ENCODE results near the gene HNRNPM.

The HNRNPM gene

GRCh38 chr19:8490873-8491272, 46.1 kb downstream of the HNRNPM start:
- Histone ChIP-seq H3K9ac (no peak overlapping the region), H3K27me3 (ENCODE audit: insufficient read depth, low read depth) (no peaks in the 10 kb centered on the region)
- TF ChIP-seq CTCF (conservative IDR thresholded peaks at IDR 0.05; ENCODE audit: low read depth, low read length), result no peak

GRCh38 chr19:8491574-8491973, 46.8 kb downstream of the HNRNPM start:
- TF ChIP-seq CTCF (conservative IDR thresholded peaks at IDR 0.05; ENCODE audit: low read depth, low read length), result no peak
- Histone ChIP-seq H3K9ac (no peak overlapping the region), H2AFZ (ENCODE audit: low read depth) (no peak overlapping the region), H3K4me3 (IDR thresholded peaks at IDR 0.05; ENCODE audit: insufficient read depth, low read depth, low read length) (no peak overlapping the region), H4K20me1 (ENCODE audit: insufficient read depth) (no peaks in the 10 kb centered on the region), H3K27me3 (ENCODE audit: insufficient read depth, low read depth) (no peaks in the 10 kb centered on the region), H3K27ac (no peak overlapping the region), H3K4me2 (no peak overlapping the region), H3K36me3 (ENCODE audit: insufficient read depth) (no peaks in the 10 kb centered on the region), H3K4me1 (ENCODE audit: low read depth, poor library complexity, severe bottlenecking) (no peaks in the 10 kb centered on the region), H3K79me2 (ENCODE audit: insufficient read depth, low read depth) (no peaks in the 10 kb centered on the region)

More at GRCh38 chr19:8490873-8491272, 46.1 kb downstream of the HNRNPM start:
- H2AFZ ChIP-seq (ENCODE audit: low read depth), result no peak overlapping the region
- no peaks in the 10 kb centered on the region for H4K20me1 ChIP-seq (ENCODE audit: insufficient read depth)
- H3K4me3 ChIP-seq (IDR thresholded peaks at IDR 0.05; ENCODE audit: insufficient read depth, low read depth, low read length), result no peak overlapping the region
- H3K27ac ChIP-seq, result no peak overlapping the region
- H3K4me2 ChIP-seq, result no peak overlapping the region
- H3K79me2 ChIP-seq (ENCODE audit: insufficient read depth, low read depth), result no peaks in the 10 kb centered on the region
- H3K36me3 ChIP-seq (ENCODE audit: insufficient read depth), result no peaks in the 10 kb centered on the region; the same call in 1 of the 2 replicates
- no peaks in the 10 kb centered on the region for H3K4me1 ChIP-seq (ENCODE audit: low read depth, poor library complexity, severe bottlenecking)

GRCh38 chr19:8494158-8494557, 49.4 kb downstream of the HNRNPM start:
- no peak overlapping the region for H3K4me2 ChIP-seq
- no peaks in the 10 kb centered on the region for H3K36me3 ChIP-seq (ENCODE audit: insufficient read depth)
- H3K9ac ChIP-seq, result no peak overlapping the region
- no peaks in the 10 kb centered on the region for H3K4me1 ChIP-seq (ENCODE audit: low read depth, poor library complexity, severe bottlenecking)
- TF ChIP-seq CTCF (conservative IDR thresholded peaks at IDR 0.05; ENCODE audit: low read depth, low read length), result no peak
- no peaks in the 10 kb centered on the region for H3K79me2 ChIP-seq (ENCODE audit: insufficient read depth, low read depth)
- H2AFZ ChIP-seq (ENCODE audit: low read depth), result no peak overlapping the region
- H3K27ac ChIP-seq, result no peak overlapping the region
- H3K27me3 ChIP-seq (ENCODE audit: insufficient read depth, low read depth), result no peaks in the 10 kb centered on the region; the same call in 1 of the 2 replicates
- no peaks in the 10 kb centered on the region for H4K20me1 ChIP-seq (ENCODE audit: insufficient read depth)
- H3K4me3 ChIP-seq (IDR thresholded peaks at IDR 0.05; ENCODE audit: insufficient read depth, low read depth, low read length), result no peak overlapping the region

GRCh38 chr19:8498295-8498694, 53.5 kb downstream of the HNRNPM start:
- Histone ChIP-seq H3K4me3 (IDR thresholded peaks at IDR 0.05; ENCODE audit: insufficient read depth, low read depth, low read length) (no peak overlapping the region), H3K27ac (no peak overlapping the region), H3K79me2 (ENCODE audit: insufficient read depth, low read depth) (no peaks in the 10 kb centered on the region), H3K9ac (no peak overlapping the region), H3K4me2 (no peak overlapping the region), H3K36me3 (ENCODE audit: insufficient read depth) (no peaks in the 10 kb centered on the region), H2AFZ (ENCODE audit: low read depth) (no peak overlapping the region), H4K20me1 (ENCODE audit: insufficient read depth) (no peaks in the 10 kb centered on the region), H3K27me3 (ENCODE audit: insufficient read depth, low read depth) (no peaks in the 10 kb centered on the region; the same call in 1 of the 2 replicates), H3K4me1 (ENCODE audit: low read depth, poor library complexity, severe bottlenecking) (no peaks in the 10 kb centered on the region)
- no peak for TF ChIP-seq CTCF (conservative IDR thresholded peaks at IDR 0.05; ENCODE audit: low read depth, low read length)
